Measurements from ENCODE around the gene GLRX3.

- TF ChIP-seq CTCF (IDR thresholded peaks at IDR 0.05; ENCODE audit: low read length) (no peak), EZH2 (IDR thresholded peaks at IDR 0.05; ENCODE audit: borderline replicate concordance, low read length) (no peak)
These were observed 878 bp downstream of the GLRX3 start for GRCh38 chr10:130137090-130137448.

Data from OCI-LY1 (cell line).